Measurements from ENCODE around the gene ARHGAP28. TPM values are rescaled to one million over a fixed set of nuclear protein-coding genes. Genes with fewer than 3 reads are reported as not detected.

Gene ARHGAP28
- total and polyA plus RNA-seq, 11 donors, result 0.42 to 7.5 (median 1.8) TPM

DNA sequence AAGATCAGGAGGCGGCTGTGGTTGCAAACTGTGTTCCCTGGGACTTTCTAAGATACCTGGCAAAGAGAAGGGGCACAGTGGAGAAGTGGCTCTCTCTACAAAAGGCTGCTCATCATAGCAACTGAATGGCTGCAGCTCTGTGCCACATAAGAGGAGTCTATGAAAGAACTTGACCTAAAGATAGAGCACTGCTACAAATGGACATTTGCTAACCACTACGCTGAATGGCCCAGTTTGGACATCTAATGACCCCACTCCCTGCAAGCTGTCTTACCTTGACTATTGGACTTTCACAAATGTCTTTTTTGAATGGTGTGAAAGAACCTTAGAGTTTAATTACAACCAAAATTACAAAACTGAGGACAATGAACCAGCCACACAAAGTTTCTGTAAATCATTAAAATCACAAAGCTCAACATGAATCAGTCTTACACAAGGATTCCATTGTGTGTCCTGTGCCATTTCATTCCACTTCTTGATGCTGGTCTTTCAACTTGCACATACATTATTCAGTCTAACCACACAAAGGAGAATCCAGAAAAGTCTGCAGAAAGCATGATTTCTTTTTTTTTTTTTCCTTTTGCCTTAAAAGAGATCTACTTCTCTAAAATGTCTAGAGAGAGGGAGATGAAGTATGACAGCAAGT lies 234.1 kb downstream of the ARHGAP28 start:
- WGBS, 4 donors, result 88 to 95% (median 94%) methylated on average over 2 of the region's 2 CpGs
- H3K4me1 ChIP-seq, result no peaks in the 10 kb centered on the region
- H3K27me3 ChIP-seq, result no peaks in the 10 kb centered on the region
- no peak overlapping the region for H3K4me3 ChIP-seq
- TF ChIP-seq, protein P1, sequence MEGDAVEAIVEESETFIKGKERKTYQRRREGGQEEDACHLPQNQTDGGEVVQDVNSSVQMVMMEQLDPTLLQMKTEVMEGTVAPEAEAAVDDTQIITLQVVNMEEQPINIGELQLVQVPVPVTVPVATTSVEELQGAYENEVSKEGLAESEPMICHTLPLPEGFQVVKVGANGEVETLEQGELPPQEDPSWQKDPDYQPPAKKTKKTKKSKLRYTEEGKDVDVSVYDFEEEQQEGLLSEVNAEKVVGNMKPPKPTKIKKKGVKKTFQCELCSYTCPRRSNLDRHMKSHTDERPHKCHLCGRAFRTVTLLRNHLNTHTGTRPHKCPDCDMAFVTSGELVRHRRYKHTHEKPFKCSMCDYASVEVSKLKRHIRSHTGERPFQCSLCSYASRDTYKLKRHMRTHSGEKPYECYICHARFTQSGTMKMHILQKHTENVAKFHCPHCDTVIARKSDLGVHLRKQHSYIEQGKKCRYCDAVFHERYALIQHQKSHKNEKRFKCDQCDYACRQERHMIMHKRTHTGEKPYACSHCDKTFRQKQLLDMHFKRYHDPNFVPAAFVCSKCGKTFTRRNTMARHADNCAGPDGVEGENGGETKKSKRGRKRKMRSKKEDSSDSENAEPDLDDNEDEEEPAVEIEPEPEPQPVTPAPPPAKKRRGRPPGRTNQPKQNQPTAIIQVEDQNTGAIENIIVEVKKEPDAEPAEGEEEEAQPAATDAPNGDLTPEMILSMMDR (IDR thresholded peaks at IDR 0.05), result no peak
- TF ChIP-seq POLR2A (IDR thresholded peaks at IDR 0.05), result no peak
- H3K9me3 ChIP-seq, result peaks cover 0 to 8% (median 0%) of the 10 kb centered on the region in 12 donors
- H3K27ac ChIP-seq, result no peak overlapping the region
- ATAC-seq, result no peak
- no peak for DNase-seq
- intact Hi-C loops (cut with DNase I), result no loop called here
- no peaks in the 10 kb centered on the region for H3K36me3 ChIP-seq
